Measurements from ENCODE around the gene ILDR2.

ILDR2 gene

DNA sequence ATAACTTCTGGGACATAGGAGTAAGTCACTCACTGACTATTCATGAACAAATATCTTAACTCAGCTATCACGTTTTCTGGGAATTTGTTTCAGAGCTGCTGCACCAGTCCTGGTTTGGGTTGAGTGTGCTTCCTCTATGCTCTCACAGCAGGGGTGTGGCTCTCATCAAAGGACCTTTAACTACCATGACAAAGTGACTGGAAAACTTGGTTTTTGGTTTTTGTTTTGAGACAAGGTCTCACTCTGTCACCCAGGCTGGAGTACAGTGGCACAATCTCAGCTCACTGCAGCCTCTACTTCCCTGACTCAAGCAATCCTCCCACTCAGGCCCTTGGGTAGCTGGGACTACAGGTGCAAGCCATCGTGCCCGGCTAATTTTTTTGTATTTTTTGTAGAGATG, 4.1 kb downstream of the ILDR2 start:
- no peak for DNase-seq (ENCODE audit: low read depth in 2 of 2)

- DNase-seq (ENCODE audit: low read depth in 2 of 2), result no peak
These were observed 6.2 kb downstream of the ILDR2 start for GRCh38 chr1:166969074-166969677.

DNA sequence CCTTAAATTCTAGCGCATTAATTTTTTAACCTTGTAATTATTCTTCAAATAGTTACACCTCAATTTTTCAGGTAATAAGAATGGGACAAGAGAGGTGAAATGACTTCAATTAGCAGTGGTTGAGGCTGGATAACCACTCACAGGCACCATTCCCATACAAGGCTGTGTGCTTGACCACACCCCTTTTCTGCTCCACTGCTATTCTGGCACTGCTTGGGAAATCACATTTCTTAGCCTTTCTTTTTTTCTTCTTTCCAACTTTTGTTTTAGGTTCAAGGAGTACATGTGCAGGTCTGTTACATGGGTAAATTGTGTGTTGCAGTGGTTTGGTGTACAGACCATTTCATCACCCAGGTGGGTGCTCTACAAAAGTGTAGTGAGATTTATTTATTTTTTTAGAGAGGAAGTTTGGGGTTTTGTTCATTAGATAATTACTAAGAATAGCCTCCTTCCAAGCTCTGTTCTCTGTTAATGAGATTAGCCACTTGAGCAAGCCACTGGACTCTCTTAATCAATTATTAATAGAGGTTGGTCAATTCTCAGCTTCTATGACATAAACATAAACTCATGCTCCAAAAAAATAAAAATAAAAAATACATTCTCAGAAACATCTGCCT, 14.4 kb downstream of the ILDR2 start:
- no peak for DNase-seq (ENCODE audit: low read depth in 2 of 2)

DNA sequence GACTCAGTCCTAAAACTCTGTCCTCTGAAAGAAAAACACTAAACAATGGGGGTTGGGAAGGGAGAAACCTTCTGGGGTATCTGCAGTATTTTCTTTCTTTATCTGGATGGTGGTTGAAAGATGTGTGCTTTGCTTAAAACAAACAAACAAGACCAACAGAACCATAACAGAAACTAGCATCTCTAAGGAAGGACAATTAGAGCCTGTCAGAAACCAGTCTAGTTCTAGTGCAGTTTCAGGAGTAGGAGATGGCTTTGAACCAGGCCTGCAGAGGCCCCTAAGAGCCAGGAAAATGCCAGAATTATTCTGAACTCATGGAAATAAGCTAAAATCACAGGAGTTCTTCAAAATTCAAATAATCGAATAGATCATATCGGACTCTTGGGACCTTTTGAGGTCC, 18.5 kb downstream of the ILDR2 start:
- no peak for DNase-seq (ENCODE audit: low read depth in 2 of 2)

DNA sequence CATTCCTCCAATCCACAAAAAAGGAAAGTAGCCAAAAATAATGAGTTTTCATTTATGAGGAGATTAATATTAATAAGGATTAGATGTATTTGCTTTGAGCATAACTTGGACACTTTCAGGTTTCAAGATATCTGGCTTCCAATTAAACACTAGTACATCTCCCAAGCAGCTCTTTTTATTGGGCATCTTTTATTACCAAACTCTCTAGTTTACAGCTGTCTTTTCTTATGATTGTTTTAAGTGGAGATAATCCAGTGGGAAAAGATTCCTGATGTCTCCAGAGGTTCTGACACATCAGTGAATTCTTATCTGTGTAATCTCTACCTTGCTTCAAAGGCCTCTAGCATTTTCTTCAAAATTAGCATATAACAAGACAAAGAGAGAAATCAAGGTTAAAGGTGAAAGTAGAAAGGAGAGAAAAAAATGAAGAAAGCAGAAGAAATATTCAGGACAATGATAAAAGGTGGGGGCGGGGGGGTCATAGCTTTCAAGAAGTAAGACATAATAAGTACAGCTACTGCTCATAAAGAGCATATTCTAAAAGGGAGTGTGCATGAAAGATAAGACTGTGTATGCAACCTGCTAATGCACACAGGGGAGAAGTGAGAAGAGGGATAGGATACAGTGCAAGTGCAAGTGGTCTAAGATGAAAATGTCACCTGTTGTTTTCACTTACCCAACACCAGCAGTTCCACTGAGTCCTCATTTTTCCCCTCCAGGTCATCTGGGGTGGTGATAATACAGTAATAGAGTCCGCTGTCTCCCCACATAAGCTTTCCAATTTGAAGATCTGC, 19.1 kb downstream of the ILDR2 start:
- DNase-seq (ENCODE audit: low read depth in 2 of 2), result no peak

GRCh38 chr1:166953491-166953890, 21.8 kb downstream of the ILDR2 start:
- DNase-seq (ENCODE audit: low read depth in 2 of 2), result no peak

DNA sequence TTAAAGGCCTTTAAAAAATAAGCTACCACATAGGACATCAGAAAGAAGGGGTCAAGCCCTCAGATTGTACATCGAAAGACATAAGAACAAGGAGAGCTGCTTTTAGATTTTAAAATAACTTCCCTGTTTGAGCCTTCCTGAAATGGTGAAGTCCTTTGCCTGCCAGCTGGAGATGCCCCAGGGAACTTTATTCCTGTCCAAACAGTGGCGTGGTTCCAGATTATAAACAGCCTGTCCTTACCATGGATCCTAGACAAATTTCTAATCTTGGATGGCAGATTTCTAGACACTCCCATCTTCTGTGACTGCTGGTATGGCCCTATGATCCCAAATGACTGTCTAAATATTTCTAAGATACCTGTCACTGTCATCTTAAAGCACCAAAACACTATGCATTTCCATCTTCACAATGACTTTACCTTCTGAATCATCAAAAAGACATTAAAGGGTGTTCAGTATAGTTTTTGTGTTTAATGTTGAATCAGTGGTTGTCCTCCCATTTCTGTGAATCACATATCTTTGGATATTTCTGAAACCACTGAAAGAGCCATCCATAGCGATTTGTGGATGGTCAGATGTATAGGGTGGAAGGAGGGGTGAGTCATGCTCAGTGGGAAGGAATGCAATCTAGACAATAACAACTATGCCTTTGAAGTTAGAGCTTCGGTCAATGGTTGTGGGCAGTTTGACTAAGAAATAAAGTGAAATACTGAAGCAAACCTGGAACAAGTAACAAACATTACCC, 23.2 kb downstream of the ILDR2 start:
- no peak for DNase-seq (ENCODE audit: low read depth in 2 of 2)

GRCh38 chr1:166951050-166951449, 24.3 kb downstream of the ILDR2 start:
- DNase-seq (ENCODE audit: low read depth in 2 of 2), result no peak

- no peak for DNase-seq (ENCODE audit: low read depth in 2 of 2)
These were observed 25.2 kb downstream of the ILDR2 start for GRCh38 chr1:166950156-166950555.

- no peak for DNase-seq (ENCODE audit: low read depth in 2 of 2)
These were observed 26.4 kb downstream of the ILDR2 start for GRCh38 chr1:166948856-166949350.

GRCh38 chr1:166947398-166948043, 27.8 kb downstream of the ILDR2 start:
- DNase-seq (ENCODE audit: low read depth in 2 of 2), result no peak

DNA sequence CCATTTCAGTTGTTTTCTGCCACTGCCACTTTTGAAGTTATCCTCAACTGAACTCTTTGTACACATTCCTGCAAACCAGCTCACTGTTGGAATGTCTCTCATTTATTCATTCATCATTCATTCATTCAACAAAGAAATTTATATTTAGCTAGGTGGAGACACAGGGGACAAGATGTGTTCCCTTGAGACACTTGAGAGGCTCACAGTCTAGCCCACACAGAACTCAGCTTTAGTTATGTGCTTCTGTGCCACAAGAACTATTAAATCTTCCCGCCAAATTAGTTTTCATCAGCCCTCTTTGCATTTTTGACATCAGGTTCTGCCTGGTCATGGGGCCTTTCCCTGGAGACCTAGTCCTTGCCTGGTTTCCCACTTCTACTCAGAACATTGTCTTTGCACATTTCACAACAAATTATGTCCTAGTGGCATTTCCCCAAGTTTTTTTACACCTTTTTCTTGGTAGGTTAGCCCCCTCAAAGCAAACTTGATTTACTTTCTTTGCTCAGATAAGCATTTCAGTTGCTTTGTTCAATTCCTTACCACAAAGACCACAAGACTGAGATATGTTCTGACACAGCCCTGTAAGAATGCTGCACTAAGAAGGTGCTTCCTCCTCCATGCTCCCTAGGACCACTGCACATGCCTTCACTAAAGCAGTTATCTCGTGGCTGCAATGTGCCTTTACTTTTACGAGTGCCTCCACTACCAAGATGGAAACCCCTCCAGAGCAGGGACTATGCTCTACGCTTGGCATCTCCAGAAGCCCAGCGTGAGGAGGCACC, 31.0 kb downstream of the ILDR2 start:
- no peak for DNase-seq (ENCODE audit: low read depth in 2 of 2)

- no peak for DNase-seq (ENCODE audit: low read depth in 2 of 2)
These were observed 35.5 kb downstream of the ILDR2 start for GRCh38 chr1:166939741-166940375.

DNA sequence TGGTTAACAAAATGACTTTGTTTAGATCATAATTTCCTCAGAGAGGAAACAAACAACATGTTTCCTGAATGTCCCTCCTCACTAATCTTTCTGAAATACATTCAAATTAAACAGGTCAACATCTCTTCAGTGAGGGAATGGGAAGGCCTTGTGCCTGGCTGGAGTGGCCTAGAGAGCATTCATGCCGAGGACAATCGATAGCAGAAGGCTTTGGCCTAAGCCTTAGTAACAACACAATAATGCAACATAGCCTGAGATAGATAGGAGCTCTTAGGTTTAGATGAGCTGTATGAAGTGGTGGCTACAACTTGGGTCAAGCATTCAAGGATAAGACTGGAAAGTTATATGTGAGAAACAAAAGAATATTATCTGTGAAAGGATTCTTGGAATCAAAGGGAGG, 37.4 kb downstream of the ILDR2 start:
- DNase-seq (ENCODE audit: low read depth in 2 of 2), result no peak

DNA sequence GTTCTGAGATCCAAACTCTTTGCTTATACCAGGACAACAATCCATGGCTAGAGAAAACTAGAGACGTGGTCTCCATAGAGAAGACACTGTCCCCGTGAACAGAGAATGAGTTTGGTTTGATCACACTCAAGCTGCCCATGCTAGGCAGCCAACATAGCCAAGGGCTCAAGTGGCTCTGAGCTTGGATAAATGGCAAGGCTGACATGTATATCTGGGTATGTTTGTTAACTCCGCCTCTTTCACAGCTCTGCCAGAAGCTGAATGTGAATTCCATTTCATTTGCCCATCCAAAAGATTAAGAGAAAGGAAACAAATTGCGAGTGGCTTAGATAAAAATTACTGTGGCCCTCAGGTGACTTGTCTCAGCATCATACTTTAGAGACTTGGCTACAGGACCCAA, 38.0 kb downstream of the ILDR2 start:
- DNase-seq (ENCODE audit: low read depth in 2 of 2), result no peak

DNA sequence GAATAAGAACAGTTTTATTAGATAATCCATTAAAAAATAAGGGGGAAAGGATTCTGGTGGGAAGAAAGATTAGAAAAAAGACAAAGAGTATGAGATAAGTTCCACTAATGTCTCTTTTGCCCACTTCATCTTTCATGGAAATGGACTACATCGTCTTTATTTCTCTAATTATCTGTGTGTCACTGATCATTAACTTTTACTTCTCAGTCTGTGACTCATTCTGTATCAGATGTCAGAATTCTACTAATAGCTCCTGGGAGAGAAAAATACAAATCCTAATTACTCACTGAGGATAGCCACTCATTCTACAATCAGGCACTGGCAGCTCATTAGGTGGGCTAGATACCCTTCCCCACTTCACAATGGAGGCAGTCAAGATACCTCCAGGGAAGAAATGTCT, 41.7 kb downstream of the ILDR2 start:
- DNase-seq (ENCODE audit: low read depth in 2 of 2), result no peak

DNA sequence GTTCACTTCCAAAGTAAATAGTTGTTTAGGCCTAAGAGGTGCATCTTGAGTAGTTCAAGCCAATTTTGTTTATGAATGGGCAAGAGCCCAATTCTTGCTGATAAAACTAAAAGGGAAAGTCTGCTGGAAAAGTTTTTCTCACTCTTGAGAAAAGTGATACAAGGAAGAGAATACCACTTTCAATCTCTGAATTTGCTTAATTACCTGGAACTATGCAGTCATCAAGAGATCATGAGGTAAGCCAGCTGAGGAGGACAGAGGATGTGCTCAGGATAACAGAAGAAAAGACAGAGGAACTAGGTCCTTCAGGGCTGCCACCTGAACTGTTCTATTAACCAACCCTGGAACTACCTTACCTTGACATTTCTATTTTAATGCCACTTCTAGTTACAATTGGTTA, 42.2 kb downstream of the ILDR2 start:
- no peak for DNase-seq (ENCODE audit: low read depth in 2 of 2)

DNA sequence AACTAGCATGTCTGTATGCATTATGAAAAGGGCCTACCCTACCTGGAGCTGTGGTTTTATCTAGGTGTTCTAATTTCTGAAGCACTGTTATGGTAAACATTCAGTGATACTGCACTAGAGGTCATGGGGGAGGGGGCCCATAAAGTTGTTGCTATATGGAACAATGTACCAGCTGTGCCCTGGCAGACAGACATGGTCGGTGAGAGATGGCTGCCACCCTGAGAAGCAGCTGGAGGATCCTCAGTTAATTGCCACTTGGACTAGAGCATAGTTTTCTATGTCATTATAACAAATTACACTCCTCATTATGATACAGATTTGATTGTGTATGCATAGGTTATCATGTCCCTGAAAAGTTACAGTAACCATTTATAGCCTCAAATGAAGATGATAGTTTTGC, 45.4 kb downstream of the ILDR2 start:
- DNase-seq (ENCODE audit: low read depth in 2 of 2), result no peak

GRCh38 chr1:166927701-166928100, 47.6 kb downstream of the ILDR2 start:
- DNase-seq (ENCODE audit: low read depth in 2 of 2), result no peak

DNA sequence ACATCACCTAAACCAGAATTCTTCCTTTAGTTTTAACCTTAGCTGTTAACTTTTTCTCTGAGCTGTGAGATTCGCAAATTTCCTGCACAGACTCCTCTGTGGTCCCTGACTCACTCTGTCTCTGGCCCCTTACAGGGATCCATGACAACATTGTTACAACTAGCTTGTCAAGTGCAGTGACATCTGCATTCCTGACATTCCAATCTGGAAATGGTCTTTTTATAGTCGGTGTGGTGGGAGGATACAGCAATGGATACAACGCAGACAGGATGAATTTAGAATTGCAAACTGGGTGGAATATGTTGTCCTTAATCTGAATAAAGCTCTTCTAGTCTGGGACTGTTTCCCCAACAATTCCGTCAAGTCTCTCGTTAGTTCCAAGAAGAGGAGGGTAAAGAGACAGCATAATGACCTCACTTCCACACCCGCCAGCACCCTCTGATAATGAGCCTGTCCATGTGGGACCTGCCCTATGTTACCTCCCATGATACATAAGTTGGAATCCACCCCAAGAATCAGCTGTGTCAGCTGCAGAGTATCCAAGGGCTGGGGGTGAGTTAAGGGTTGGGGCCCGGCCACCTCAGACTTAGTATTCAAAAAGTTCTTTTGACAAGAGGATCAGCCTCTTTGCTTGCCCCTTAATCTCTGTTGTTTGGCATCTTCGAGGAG, 49.4 kb downstream of the ILDR2 start:
- DNase-seq (ENCODE audit: low read depth in 2 of 2), result no peak

Data from activated CD4-positive, alpha-beta T cell treated with anti-CD3 and anti-CD28 coated beads for 24 hours (primary cell).